NB4 (cell line): Measurements from ENCODE around the gene PRIMA1.
"Not testable (repeated sequence)": the region's sequence is repeated elsewhere in the genome, so short reads cannot be mapped to it uniquely, and the experiment has no call there.

ENCODE experiments used
- DNase-seq: peaks from one replicate; pipeline ENCODE4 v3.0.0; 2010; ENCODE audit warnings: low read depth
- H3K4me3 ChIP-seq: one replicate; pipeline ENCODE4 v1.5.1; 2011; ENCODE audit warnings: mild to moderate bottlenecking, low read depth, low read length, moderate library complexity
- MYC ChIP-seq: IDR thresholded peaks from 2 replicates; pipeline ENCODE4 v1.6.1; 2011; ENCODE audit warnings: low read depth, low read length
- POLR2A ChIP-seq: IDR thresholded peaks from 2 replicates; pipeline ENCODE4 v1.6.1; 2011; ENCODE audit warnings: mild to moderate bottlenecking; ENCODE audit not compliant: insufficient read length; ENCODE audit errors: extremely low read depth
- TF ChIP-seq, protein P1 (sequence below): IDR thresholded peaks from one replicate; pipeline ENCODE4 v1.5.1; 2012; ENCODE audit warnings: low read depth, low read length
- TF ChIP-seq, protein P2 (sequence below): IDR thresholded peaks from 2 replicates; pipeline ENCODE4 v1.6.1; 2011; ENCODE audit warnings: low read depth, low read length

PRIMA1 gene

GRCh38 chr14:93811676-93812075 is 23.4 kb upstream of the PRIMA1 start:
- TF ChIP-seq, protein P1, sequence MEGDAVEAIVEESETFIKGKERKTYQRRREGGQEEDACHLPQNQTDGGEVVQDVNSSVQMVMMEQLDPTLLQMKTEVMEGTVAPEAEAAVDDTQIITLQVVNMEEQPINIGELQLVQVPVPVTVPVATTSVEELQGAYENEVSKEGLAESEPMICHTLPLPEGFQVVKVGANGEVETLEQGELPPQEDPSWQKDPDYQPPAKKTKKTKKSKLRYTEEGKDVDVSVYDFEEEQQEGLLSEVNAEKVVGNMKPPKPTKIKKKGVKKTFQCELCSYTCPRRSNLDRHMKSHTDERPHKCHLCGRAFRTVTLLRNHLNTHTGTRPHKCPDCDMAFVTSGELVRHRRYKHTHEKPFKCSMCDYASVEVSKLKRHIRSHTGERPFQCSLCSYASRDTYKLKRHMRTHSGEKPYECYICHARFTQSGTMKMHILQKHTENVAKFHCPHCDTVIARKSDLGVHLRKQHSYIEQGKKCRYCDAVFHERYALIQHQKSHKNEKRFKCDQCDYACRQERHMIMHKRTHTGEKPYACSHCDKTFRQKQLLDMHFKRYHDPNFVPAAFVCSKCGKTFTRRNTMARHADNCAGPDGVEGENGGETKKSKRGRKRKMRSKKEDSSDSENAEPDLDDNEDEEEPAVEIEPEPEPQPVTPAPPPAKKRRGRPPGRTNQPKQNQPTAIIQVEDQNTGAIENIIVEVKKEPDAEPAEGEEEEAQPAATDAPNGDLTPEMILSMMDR: no peak
- TF ChIP-seq MYC (no peak), POLR2A (no peak)
- TF ChIP-seq, protein P2, sequence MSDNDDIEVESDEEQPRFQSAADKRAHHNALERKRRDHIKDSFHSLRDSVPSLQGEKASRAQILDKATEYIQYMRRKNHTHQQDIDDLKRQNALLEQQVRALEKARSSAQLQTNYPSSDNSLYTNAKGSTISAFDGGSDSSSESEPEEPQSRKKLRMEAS: no peak
- no peak for DNase-seq
- no peak overlapping the region for H3K4me3 ChIP-seq

- DNase-seq: no peak
- no peak overlapping the region for H3K4me3 ChIP-seq
- TF ChIP-seq, protein P1: no peak
- TF ChIP-seq, protein P2: no peak
- TF ChIP-seq MYC (no peak), POLR2A (no peak)
These were observed 22.7 kb upstream of the PRIMA1 start for GRCh38 chr14:93811020-93811419.

DNA sequence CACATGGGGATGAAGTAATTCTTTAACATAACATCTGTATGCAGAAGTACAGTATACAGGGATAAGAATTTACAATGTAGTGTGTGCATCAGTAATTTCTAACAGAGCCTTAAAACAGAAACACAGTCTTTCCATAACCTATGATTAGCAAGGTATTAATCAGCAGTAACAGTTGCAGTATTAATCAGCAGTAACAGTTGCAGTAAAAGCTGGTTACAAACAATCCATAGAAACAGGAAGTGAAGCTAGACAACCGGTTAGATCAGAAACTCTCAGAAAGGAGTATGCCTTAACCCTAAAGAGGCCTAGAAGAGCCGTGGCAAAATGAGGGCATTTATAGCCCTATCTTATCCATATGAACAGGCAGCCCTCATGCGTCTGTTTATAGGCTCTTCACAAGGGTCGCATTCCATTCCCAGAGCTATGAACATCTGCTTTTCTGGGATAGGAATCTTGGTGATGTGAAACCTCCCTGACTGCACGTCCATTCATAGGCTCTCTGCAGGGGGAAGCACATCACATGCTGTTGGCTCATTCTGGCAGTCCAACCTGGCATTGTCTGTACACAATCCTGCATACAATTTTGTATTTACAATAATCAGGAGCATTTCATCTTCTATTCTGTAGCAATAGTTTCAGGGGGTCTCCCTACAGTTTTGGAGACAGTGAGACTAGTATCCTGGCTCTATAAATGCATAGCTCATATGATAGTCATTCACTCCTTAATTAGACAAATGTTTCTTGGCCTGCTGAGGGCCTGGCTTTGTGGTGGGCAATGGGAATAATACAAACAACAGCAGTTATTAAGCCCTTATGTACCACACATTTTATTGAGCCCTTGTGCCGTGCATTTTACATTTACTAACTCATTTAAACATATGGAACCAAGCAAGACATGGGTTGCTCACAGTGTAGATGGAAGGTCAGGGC is 21.5 kb upstream of the PRIMA1 start:
- not testable (repeated sequence) for H3K4me3 ChIP-seq, DNase-seq

DNA sequence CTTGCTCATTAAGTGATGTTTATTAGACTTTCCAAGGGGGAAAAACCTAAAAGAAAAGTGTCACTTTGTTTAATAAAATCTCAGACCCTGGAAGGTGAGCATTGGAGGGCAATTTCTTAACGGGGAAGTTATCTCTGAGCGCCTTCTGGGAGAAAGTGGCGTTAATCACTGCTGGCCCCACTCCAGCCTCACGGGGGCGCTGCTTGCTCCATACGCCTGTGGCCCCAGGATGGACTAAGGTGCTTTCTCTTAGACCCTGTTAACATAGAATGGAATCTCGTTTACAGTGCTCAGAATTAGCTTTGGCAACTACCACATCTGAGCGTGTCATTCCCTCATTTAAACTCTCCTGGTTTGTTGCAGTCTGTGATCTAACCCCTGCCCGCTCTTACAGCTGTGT is 16.4 kb upstream of the PRIMA1 start:
- no peak for TF ChIP-seq POLR2A
- TF ChIP-seq, protein P1: peak; percentile 27
- no peak overlapping the region for H3K4me3 ChIP-seq
- no peak for DNase-seq

DNA sequence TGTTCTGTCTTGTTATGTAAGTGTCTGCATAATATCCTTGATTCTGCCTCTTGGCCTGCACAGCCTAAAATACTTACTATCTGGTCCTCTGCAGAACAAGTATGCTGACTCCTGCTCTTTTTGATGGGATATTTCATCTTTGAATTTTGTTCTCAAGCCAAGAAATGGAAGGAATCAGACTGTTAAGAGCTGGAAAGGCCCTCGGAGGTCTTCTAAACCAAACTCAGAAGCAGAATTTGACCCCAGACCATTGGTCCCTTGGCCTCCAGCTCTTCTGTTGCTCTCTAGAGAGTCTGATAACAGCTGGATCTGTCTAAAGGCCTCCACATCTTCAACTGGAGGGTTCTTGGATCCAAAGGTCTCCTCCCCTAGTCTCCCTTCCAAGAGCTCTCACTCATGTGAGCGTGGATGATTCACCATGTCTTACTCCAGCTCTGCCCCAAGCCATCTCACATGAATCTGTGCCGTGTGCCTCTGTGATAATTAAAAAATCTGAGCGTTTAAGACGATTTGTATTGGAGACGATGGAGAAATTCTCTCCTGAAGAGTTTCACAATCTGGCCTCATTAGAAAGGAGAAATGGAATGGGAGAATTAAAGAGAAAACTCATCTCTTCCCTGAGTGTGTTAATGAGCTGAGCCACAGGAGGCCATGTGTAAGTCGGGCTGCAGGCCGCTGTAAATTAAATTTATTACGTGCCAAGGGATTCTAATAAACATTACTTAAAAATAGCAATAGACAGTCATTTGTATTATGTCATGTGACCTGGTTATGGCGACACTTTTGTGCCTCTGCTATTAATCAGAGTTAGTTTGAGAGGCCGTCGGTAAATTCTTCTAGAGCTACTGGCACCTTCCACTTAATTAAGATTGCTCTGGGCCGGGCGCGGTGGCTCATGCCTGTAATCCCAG is 15.4 kb upstream of the PRIMA1 start:
- DNase-seq: no peak
- no peak for TF ChIP-seq POLR2A
- TF ChIP-seq, protein P1: no peak
- TF ChIP-seq, protein P2: no peak
- H3K4me3 ChIP-seq: no peak overlapping the region

DNA sequence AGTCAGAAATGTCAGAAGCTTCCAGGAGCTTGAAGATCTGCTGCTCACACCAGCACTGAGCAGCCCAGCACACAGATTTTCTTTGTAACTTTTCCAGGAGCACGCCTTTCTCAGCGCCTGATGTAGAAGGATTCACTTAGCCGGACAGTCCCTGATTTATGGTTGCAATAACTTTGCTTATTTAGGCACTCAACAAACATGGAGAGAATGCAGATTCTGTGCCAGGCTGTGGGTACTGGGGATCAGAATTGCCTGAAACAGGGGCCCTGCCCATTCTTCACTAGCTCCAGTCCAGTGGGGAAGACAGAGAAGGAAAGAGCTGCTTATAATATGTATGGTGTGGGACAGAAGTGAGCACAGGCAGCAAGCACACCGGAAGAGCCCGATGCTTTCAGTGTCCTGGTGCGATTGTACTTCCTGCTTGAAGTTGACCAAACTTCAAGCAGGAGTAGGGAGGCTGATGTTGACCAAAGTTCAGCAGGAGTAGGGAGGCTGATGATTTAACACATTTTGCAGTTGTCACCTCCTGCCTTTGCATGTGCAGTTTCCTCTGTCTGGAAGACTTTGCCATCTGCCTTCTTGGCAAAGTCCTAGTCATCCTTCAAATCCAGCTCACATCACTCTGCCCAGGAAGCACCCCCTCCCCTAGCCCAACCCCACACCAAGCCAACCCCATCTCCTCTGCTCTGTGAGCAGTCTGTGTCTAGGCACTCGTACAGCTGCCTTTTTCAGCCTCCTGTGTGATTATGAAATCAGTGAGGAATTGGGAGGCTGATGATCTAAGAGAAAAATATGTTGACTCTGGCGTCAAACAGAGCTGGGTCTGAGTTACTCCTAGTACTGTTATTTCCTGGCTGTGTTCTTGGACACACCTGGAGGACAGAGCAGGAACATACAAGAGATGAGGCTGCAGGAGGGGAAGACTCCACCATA is 12.0 kb upstream of the PRIMA1 start:
- DNase-seq: no peak
- no peak for TF ChIP-seq POLR2A
- TF ChIP-seq, protein P2: no peak
- TF ChIP-seq, protein P1: no peak
- no peak for TF ChIP-seq MYC
- H3K4me3 ChIP-seq: no peak overlapping the region
